SH-SY5Y (cell line): Measurements from ENCODE around the gene RHOBTB3.

Experiments
- GATA2 ChIP-seq: IDR thresholded peaks from 2 replicates; pipeline ENCODE4 v1.6.1; 2011; ENCODE audit warnings: mild to moderate bottlenecking, low read depth, low read length
- GATA3 ChIP-seq: IDR thresholded peaks from 2 replicates; pipeline ENCODE4 v1.6.1; 2011; ENCODE audit warnings: low read depth, mild to moderate bottlenecking, low read length, moderate library complexity

DNA sequence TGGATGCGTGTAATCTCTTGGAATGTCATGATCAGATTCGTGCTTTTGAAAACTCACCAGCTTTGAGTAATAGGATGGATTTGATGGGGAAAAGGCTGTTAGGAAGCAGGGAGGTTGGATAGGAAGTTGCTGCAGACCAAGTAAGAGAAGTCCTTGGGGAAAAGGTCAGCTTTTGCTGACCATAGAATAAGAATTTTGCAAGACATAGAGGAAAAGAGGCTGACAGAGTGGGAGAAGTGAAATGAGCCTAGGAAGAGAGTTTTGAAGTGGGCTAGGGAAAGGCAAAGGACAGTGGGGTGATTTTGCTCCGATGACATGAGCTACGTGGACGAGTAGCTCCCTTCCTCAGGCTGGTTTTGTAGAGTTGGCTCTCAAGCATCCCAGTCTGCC, 31.5 kb downstream of the RHOBTB3 start:
- TF ChIP-seq GATA2 (no peak), GATA3 (no peak)
